ENCODE results near the gene TEX2. TPM values are rescaled to one million over a fixed set of nuclear protein-coding genes. Genes with fewer than 3 reads are reported as not detected.

The TEX2 gene
- total and polyA plus RNA-seq, 2 donors from 2014 or later, result 14.0 to 39.1 TPM

DNA sequence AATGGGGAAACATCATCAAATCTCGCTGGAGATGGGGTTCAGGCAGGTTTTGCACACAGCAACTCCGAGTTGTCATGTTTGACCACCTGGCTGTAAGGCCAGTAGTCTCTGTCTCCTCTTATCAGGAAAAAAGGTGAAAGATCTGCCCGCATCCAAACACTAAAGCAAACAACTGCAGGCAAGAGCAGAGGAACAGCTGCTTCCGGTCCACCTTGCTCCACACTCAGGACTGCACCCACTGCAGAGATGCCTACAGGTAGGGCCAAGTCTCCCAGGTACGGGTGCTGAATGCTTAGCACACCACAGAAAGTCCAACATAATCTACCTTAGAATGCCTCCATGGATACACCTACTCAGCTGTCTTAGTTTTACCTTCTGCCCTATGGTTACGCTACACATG, 7.3 kb downstream of the TEX2 start:
- H3K4me3 ChIP-seq (ENCODE audit: low read length in 3 of 3), result no peak overlapping the region
- intact Hi-C loops (cut with DNase I), result no loop called here
- no peaks in the 10 kb centered on the region for H3K9me3 ChIP-seq (ENCODE audit: control insufficient read depth in 2 of 3, insufficient read depth in 1 of 3, low read length in 3 of 3)
- H3K27me3 ChIP-seq (ENCODE audit: control insufficient read depth, insufficient read depth, low read length), result no peaks in the 10 kb centered on the region
- H3K4me1 ChIP-seq (ENCODE audit: control insufficient read depth in 2 of 3, insufficient read depth in 2 of 3, low read depth in 1 of 3, low read length in 3 of 3), result peaks cover 0 to 6% (median 0%) of the 10 kb centered on the region in 3 donors
- FAIRE-seq (no peak), DNase-seq (no peak)
- TF ChIP-seq, protein P1, sequence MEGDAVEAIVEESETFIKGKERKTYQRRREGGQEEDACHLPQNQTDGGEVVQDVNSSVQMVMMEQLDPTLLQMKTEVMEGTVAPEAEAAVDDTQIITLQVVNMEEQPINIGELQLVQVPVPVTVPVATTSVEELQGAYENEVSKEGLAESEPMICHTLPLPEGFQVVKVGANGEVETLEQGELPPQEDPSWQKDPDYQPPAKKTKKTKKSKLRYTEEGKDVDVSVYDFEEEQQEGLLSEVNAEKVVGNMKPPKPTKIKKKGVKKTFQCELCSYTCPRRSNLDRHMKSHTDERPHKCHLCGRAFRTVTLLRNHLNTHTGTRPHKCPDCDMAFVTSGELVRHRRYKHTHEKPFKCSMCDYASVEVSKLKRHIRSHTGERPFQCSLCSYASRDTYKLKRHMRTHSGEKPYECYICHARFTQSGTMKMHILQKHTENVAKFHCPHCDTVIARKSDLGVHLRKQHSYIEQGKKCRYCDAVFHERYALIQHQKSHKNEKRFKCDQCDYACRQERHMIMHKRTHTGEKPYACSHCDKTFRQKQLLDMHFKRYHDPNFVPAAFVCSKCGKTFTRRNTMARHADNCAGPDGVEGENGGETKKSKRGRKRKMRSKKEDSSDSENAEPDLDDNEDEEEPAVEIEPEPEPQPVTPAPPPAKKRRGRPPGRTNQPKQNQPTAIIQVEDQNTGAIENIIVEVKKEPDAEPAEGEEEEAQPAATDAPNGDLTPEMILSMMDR (IDR thresholded peaks at IDR 0.05; ENCODE audit: borderline replicate concordance, extremely low read depth, insufficient read depth), result no peak
- no peak overlapping the region for H3K9ac ChIP-seq (ENCODE audit: low read length in 3 of 3)
- H3K36me3 ChIP-seq (ENCODE audit: control insufficient read depth in 2 of 3, insufficient read depth in 3 of 3, low read length in 3 of 3), result no peaks in the 10 kb centered on the region
- H3K27ac ChIP-seq (ENCODE audit: low read depth in 2 of 2, low read length in 2 of 2), result no peak overlapping the region

DNA sequence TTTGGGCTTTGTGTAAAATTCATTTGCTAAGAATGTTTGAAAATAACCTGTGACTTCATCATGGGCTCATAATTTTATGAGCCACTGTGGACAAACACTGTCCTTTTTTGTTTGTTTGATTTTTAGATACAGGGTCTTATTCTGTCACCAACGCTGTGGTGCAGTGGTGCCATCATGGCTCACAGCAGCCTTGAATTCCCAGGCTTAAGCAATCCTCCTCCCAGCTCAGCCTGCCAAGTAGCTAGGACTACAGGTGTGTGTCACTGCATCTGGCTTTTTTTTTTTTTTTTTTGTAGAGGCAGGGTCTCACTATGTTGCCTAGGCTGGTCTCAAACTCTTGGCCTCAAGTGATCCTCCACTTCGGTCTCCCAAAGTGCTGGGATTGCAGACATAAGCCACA, 8.3 kb downstream of the TEX2 start:
- TF ChIP-seq, protein P1 (IDR thresholded peaks at IDR 0.05; ENCODE audit: borderline replicate concordance, extremely low read depth, insufficient read depth), result no peak
- no peak overlapping the region for H3K4me3 ChIP-seq (ENCODE audit: low read length in 3 of 3)
- H3K27ac ChIP-seq (ENCODE audit: low read depth in 2 of 2, low read length in 2 of 2), result no peak overlapping the region
- peaks cover 0 to 3% (median 3%) of the 10 kb centered on the region in 3 donors for H3K4me1 ChIP-seq (ENCODE audit: control insufficient read depth in 2 of 3, insufficient read depth in 2 of 3, low read depth in 1 of 3, low read length in 3 of 3)
- FAIRE-seq, result no peak
- DNase-seq, result no peak
- intact Hi-C loops (cut with DNase I), result no loop called here
- no peaks in the 10 kb centered on the region for H3K27me3 ChIP-seq (ENCODE audit: control insufficient read depth, insufficient read depth, low read length)
- no peaks in the 10 kb centered on the region for H3K9me3 ChIP-seq (ENCODE audit: control insufficient read depth in 2 of 3, insufficient read depth in 1 of 3, low read length in 3 of 3)
- no peaks in the 10 kb centered on the region for H3K36me3 ChIP-seq (ENCODE audit: control insufficient read depth in 2 of 3, insufficient read depth in 3 of 3, low read length in 3 of 3)
- H3K9ac ChIP-seq (ENCODE audit: low read length in 3 of 3), result no peak overlapping the region

DNA sequence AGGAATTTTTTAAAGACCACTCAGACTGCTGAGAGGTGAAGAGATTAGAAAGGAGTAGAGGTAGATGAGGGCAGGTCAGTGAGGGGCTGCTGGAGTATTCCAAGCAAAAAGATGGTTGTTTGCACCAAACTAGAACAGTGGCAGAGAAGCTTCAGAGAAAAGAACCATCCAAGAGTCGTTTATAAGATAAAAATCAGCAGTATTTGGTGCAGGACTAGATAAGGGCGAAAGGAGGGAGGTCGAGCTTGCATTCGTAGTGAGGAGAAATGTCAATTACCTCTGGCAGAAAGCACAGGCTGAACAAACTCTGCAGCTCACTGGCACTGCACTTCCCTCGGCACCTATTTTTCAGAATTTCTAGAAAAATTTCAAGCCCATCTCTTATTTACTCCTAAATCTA, 9.6 kb downstream of the TEX2 start:
- intact Hi-C loops (cut with DNase I), result no loop called here
- no peaks in the 10 kb centered on the region for H3K27me3 ChIP-seq (ENCODE audit: control insufficient read depth, insufficient read depth, low read length)
- no peak for DNase-seq
- no peaks in the 10 kb centered on the region for H3K36me3 ChIP-seq (ENCODE audit: control insufficient read depth in 2 of 3, insufficient read depth in 3 of 3, low read length in 3 of 3)
- peaks cover 0 to 3% (median 0%) of the 10 kb centered on the region in 3 donors for H3K4me1 ChIP-seq (ENCODE audit: control insufficient read depth in 2 of 3, insufficient read depth in 2 of 3, low read depth in 1 of 3, low read length in 3 of 3)
- no peak for FAIRE-seq
- H3K4me3 ChIP-seq (ENCODE audit: low read length in 3 of 3), result no peak overlapping the region
- no peak overlapping the region for H3K9ac ChIP-seq (ENCODE audit: low read length in 3 of 3)
- no peak overlapping the region for H3K27ac ChIP-seq (ENCODE audit: low read depth in 2 of 2, low read length in 2 of 2)
- TF ChIP-seq, protein P1 (IDR thresholded peaks at IDR 0.05; ENCODE audit: borderline replicate concordance, extremely low read depth, insufficient read depth), result no peak
- H3K9me3 ChIP-seq (ENCODE audit: control insufficient read depth in 2 of 3, insufficient read depth in 1 of 3, low read length in 3 of 3), result no peaks in the 10 kb centered on the region

DNA sequence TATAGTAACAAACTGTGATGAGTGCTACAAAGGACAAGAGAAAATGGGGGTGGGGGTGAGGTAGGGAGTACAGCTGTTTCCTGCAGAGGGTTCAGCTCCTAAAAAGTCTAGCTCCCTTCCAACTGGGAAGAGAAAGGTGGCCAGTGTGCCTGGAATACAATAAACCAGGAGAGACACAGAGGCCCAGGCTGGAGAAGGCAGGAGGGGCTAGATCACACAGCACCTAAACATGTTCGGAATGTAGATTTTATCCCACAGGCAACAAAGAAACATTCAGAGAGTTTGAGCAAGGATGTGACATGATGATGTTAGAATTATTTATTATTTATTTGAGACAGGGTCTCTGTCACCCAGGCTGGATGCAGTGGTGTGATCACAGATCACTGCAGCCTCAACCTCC, 10.2 kb downstream of the TEX2 start:
- peaks cover 0 to 3% (median 0%) of the 10 kb centered on the region in 3 donors for H3K4me1 ChIP-seq (ENCODE audit: control insufficient read depth in 2 of 3, insufficient read depth in 2 of 3, low read depth in 1 of 3, low read length in 3 of 3)
- no peaks in the 10 kb centered on the region for H3K27me3 ChIP-seq (ENCODE audit: control insufficient read depth, insufficient read depth, low read length)
- TF ChIP-seq, protein P1 (IDR thresholded peaks at IDR 0.05; ENCODE audit: borderline replicate concordance, extremely low read depth, insufficient read depth), result no peak
- DNase-seq (no peak), FAIRE-seq (no peak)
- intact Hi-C loops (cut with DNase I), result no loop called here
- H3K9me3 ChIP-seq (ENCODE audit: control insufficient read depth in 2 of 3, insufficient read depth in 1 of 3, low read length in 3 of 3), result no peaks in the 10 kb centered on the region
- H3K27ac ChIP-seq (ENCODE audit: low read depth in 2 of 2, low read length in 2 of 2), result no peak overlapping the region
- no peak overlapping the region for H3K9ac ChIP-seq (ENCODE audit: low read length in 3 of 3)
- H3K36me3 ChIP-seq (ENCODE audit: control insufficient read depth in 2 of 3, insufficient read depth in 3 of 3, low read length in 3 of 3), result no peaks in the 10 kb centered on the region
- no peak overlapping the region for H3K4me3 ChIP-seq (ENCODE audit: low read length in 3 of 3)
